Measurements from ENCODE around the gene GCNT1.

- no peak for TF ChIP-seq CTCF (IDR thresholded peaks at IDR 0.05; ENCODE audit: low read length)
- TF ChIP-seq EZH2 (IDR thresholded peaks at IDR 0.05; ENCODE audit: borderline replicate concordance, low read length) = no peak
These were observed 86.2 kb downstream of the GCNT1 start for GRCh38 chr9:76545191-76545590.

Data from OCI-LY1 (cell line).